Ishikawa (cell line): ENCODE results near the gene MYLK4.

Experiments used
- CEBPB ChIP-seq: IDR thresholded peaks from 2 replicates; pipeline ENCODE4 v1.6.1; 2012
- CREB1 ChIP-seq: IDR thresholded peaks from 2 replicates; pipeline ENCODE4 v1.6.1; 2012; ENCODE audit warnings: low read depth
- EGR1 ChIP-seq: IDR thresholded peaks from 2 replicates; pipeline ENCODE4 v1.6.1; 2012
- EP300 ChIP-seq: IDR thresholded peaks from 2 replicates; pipeline ENCODE4 v1.6.1; 2012; ENCODE audit warnings: borderline replicate concordance
- FOXM1 ChIP-seq: IDR thresholded peaks from 2 replicates; pipeline ENCODE4 v1.6.1; 2012; ENCODE audit warnings: low read depth, borderline replicate concordance
- NFIC ChIP-seq: IDR thresholded peaks from 2 replicates; pipeline ENCODE4 v1.6.1; 2012
- RAD21 ChIP-seq: IDR thresholded peaks from 2 replicates; pipeline ENCODE4 v1.6.1; 2012; ENCODE audit warnings: low read depth
- TAF1 ChIP-seq: IDR thresholded peaks from 2 replicates; pipeline ENCODE4 v1.6.1; 2012; ENCODE audit warnings: low read depth, mild to moderate bottlenecking
- TCF12 ChIP-seq: IDR thresholded peaks from 2 replicates; pipeline ENCODE4 v1.6.1; 2012; ENCODE audit warnings: low read depth
- TEAD4 ChIP-seq: IDR thresholded peaks from 2 replicates; pipeline ENCODE4 v1.6.1; 2012
- YY1 ChIP-seq: IDR thresholded peaks from 2 replicates; pipeline ENCODE4 v1.6.1; 2012; ENCODE audit warnings: low read depth
- ZBTB7A ChIP-seq: IDR thresholded peaks from 2 replicates; pipeline ENCODE4 v1.6.1; 2012; ENCODE audit warnings: low read depth
- TF ChIP-seq, protein P1 (sequence below): IDR thresholded peaks from 2 replicates; pipeline ENCODE4 v1.6.1; 2012
- TF ChIP-seq, protein P2 (sequence below): IDR thresholded peaks from 2 replicates; pipeline ENCODE4 v1.6.1; 2012; ENCODE audit warnings: low read depth, mild to moderate bottlenecking

DNA sequence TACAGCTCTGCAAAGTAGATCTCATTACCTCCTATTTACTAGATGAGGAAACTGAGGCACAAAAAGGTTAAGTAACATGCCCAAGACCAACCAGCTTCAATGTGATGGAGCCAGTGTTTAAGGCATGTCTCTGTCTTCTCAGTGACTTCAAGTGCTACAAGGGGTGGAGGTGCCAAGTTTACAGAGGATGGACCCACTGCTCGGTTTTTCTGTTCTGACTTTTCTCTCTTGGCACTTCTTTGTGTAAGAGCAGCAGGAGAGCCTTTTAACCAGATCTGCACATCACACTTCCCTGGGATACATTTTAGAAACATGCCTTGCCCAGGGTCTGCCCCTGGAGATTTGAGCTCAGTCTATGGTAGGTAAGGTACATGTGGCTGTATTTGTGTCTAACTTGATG is 24.3 kb upstream of the MYLK4 start:
- TF ChIP-seq RAD21 (no peak), EP300 (no peak), TAF1 (no peak), TEAD4 (no peak), YY1 (no peak), ZBTB7A (no peak), EGR1 (no peak), CEBPB (no peak), TCF12 (no peak), NFIC (no peak), FOXM1 (no peak), CREB1 (no peak)
- TF ChIP-seq, protein P1, sequence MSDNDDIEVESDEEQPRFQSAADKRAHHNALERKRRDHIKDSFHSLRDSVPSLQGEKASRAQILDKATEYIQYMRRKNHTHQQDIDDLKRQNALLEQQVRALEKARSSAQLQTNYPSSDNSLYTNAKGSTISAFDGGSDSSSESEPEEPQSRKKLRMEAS = no peak
- TF ChIP-seq, protein P2, sequence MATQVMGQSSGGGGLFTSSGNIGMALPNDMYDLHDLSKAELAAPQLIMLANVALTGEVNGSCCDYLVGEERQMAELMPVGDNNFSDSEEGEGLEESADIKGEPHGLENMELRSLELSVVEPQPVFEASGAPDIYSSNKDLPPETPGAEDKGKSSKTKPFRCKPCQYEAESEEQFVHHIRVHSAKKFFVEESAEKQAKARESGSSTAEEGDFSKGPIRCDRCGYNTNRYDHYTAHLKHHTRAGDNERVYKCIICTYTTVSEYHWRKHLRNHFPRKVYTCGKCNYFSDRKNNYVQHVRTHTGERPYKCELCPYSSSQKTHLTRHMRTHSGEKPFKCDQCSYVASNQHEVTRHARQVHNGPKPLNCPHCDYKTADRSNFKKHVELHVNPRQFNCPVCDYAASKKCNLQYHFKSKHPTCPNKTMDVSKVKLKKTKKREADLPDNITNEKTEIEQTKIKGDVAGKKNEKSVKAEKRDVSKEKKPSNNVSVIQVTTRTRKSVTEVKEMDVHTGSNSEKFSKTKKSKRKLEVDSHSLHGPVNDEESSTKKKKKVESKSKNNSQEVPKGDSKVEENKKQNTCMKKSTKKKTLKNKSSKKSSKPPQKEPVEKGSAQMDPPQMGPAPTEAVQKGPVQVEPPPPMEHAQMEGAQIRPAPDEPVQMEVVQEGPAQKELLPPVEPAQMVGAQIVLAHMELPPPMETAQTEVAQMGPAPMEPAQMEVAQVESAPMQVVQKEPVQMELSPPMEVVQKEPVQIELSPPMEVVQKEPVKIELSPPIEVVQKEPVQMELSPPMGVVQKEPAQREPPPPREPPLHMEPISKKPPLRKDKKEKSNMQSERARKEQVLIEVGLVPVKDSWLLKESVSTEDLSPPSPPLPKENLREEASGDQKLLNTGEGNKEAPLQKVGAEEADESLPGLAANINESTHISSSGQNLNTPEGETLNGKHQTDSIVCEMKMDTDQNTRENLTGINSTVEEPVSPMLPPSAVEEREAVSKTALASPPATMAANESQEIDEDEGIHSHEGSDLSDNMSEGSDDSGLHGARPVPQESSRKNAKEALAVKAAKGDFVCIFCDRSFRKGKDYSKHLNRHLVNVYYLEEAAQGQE = no peak
